Lung microvascular endothelial cell (primary cell): Measurements from ENCODE around the gene CCL20. TPM values are rescaled to one million over a fixed set of nuclear protein-coding genes. Genes with fewer than 3 reads are reported as not detected.
"Not testable (repeated sequence)": the region's sequence is repeated elsewhere in the genome, so short reads cannot be mapped to it uniquely, and the experiment has no call there.

Experiments
- DNase-seq, 2 donors: peaks; one replicate each; pipeline versions ENCODE4 v3.0.0 to v3.0.0-alpha.2; 2010; ENCODE audit warnings: low read depth in 2 of 2
- total RNA-seq: library from RNA; depleted of rRNA; stranded (reverse); fragments of >200 nt; gene quantifications from 2 replicates; pipeline ENCODE4 v1.2.1, GENCODE V29; 2014

CCL20 gene
- 0.60 and 2.8 TPM in 2 replicates for total RNA-seq

- peak in 1 of 2 donors; percentile 5 for DNase-seq
Measured at GRCh38 chr2:227813562-227814353, at the start of gene CCL20. TSS of gene CCL20 (plus strand) at chr2:227813842. CDS start at chr2:227813912, 70 bp downstream.

- DNase-seq: peak; percentile 17 to 26
Measured at GRCh38 chr2:227765788-227766372, 47.8 kb upstream of the CCL20 start.

GRCh38 chr2:227766373-227766883 is 47.2 kb upstream of the CCL20 start:
- DNase-seq: peak; percentile 81 to 84

GRCh38 chr2:227767830-227768229 is 45.8 kb upstream of the CCL20 start:
- DNase-seq: no peak

DNA sequence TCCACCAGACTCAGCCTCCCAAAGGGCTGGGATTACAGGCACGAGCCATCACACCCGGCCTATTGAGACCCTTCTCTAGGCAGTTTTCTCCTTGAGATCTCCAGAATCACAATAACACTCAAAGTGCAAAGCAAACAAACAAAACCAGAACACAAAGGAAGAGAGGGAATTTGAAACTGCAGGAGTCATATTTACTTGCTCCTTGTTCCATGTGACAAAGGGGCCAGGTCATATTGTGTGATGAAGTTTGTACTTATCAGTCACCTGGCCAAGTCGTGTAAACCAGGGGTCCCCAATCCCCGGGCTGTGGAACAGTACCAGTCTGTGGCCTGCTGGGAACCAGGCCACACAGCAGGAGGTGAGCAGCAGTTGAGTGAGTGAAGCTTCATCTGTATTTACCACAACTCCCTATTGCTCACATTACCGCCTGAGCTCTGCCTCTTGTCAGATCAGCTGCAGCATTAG is 41.4 kb upstream of the CCL20 start:
- no peak for DNase-seq

DNA sequence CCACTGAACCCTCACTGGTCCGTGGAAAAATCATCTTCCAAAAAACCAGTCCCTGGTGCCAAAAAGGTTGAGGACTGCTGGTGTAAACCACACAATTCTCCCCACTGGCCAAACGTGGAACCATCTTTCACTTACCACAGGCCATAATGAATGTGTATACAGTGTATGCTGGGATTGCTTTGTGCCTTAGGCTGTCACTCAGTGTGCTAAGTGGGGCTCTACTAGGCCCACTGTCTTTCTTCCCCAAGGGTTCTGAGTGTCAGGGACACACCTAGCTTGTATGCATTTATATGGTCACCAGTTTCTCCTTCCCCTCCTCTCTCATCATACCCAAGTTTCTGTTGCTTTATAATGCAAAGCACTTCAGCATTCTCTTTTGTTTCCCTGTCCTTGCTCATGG is 40.7 kb upstream of the CCL20 start:
- DNase-seq: no peak

DNA sequence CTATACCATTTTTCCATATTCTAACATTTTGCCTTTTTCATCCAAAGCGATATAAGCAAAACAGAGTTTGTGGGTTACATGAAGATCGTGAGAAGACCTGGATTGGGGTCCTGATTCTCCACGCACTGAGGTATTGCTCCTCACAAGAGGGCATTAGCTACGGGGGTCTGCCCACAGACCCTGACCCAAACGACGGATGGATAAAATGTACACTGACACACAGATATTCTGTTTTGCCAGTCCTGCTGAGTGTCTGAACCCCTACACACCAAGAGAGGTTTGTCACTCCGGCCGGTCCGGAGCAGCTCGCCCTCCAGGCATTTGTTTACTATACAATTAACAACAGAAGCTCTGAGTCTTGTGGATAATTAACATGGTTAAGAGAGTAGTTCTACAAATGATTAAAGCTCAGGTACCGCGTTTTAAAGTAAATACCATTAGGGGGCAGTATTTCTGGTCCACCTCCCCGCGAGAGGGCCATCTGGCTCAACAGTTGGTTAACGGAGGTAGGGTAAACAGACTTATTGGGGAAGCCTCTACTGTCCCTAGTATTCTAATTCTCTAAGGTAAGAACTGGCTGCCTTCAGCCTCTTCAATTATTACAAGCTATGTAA is 39.5 kb upstream of the CCL20 start:
- DNase-seq: peak; percentile 11 to 44

GRCh38 chr2:227774895-227775842 is 38.5 kb upstream of the CCL20 start:
- DNase-seq: no peak

DNA sequence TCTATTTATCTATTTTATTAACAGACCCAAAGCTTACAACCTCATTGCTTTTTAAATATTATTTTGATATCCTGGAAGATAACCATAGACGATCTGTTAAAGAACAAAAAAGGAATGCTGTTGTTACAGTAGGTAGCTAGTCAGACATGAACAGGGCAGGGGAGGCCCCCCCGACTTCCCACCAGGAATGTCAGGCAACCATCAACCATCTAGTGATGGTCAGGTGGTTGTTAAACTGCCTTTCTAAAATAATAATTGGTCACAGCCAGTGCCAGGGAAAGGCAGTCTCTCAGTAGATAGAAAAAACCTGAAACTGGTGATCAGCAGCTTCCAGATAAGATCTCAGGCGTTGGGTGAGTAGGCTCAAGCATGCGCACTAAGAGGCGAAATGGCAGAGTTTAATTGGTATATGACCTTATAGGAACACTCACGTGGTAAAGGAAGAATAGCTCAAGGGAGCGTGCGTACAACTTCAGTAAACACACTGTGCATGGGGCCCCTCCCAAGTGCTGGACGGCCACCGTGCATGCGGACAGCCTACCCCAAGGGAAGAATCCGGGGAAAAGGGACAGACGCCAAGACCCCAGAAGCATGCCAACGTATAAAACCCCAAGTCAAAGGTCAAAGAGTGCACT is 32.5 kb upstream of the CCL20 start:
- DNase-seq: peak in 1 of 2 donors; percentile 48

- DNase-seq: no peak
Measured at GRCh38 chr2:227781841-227782240, 31.8 kb upstream of the CCL20 start.

- DNase-seq: no peak
Measured at GRCh38 chr2:227782804-227783203, 30.8 kb upstream of the CCL20 start.

DNA sequence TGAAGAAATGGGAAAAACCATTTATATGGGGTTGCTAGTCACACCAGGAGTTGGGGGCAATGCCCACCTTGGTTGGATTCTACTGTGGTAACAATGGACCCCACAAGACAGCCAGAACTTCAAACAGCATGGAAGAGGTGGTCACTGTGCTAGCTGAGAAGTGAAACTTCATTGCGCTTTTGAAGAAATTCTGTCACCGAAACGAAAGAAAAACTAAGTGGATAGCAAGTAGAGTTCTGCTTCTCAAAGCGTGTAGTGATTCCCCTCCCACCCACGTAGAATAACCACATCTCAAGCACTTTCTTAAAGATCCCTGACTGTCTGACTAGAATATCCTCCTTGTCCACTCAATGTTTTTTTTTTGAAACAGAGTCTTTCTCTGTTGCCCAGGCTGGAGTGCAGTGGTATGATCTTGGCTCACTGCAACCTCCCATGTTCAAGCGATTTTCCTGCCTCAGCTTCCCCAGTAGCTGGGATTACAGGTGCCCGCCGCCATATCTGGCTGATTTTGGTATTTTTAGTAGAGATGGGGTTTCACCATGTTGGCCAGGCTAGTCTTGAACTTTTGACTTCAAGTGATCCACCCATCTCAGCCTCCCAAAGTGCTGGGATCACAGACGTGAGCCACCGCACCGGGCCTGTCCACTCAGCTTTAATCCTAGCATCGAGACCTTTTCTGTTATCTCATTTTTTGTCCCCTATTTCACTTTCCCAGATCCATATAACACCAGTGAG is 30.1 kb upstream of the CCL20 start:
- no peak for DNase-seq

DNA sequence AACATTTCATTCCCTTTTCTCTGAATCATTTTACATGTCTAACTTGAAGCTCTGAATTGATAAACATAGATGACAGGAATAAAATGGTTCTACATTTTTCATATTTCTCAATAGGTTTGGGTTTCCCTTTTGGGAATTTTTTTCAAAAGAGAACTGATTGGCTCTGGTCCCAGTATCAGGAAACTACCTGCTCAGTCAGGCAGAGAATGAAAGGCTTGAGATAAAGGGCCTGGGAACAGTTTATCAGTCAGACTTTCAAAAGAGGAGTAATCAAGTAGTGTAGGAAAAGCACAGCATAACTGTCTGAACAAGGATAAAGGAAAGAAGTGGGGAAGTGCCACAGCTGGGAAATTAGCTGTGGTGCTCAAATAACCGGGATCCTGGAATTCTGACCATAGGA is 28.3 kb upstream of the CCL20 start:
- no peak for DNase-seq

DNA sequence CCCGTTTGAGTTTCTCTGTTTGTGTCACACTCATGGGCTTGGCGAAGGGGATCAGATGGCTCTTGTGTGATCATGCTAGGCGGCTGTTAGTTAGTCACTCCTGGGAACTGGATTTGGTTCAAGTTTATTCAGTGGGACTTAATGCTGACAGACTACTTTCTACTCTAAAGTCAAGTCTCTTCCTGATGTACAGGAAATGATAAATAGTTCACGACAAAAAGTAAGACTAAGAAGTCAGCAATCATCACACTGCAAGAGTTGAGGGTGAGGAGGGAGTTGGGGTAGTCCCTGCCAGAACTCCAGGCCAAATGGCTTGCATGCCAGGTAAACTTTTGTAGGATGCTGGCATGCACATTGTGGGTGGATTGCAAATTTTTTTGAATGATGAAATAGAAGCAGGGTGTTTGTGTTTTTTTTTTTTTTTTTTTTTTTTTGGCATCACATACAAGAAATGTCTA is 25.1 kb upstream of the CCL20 start:
- DNase-seq: peak; percentile 4 to 76

DNA sequence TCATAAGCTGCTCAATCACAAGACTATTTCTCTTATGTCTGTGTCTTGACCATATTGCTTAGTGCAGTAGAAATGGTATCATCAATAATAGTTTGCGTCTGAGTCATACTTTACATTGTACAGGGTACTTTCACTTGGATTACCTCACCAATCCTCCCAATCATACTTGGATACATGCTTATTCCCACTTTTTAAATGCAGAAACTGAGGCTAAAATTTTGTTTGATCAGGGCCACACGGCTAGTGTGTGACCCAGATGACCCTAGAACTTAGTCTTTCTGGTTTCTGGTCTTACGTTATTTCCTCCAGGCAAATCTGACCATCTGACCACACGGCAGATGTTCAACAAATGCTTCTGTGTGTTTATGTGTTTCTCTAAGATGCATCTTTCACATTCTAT is 23.8 kb upstream of the CCL20 start:
- no peak for DNase-seq

DNA sequence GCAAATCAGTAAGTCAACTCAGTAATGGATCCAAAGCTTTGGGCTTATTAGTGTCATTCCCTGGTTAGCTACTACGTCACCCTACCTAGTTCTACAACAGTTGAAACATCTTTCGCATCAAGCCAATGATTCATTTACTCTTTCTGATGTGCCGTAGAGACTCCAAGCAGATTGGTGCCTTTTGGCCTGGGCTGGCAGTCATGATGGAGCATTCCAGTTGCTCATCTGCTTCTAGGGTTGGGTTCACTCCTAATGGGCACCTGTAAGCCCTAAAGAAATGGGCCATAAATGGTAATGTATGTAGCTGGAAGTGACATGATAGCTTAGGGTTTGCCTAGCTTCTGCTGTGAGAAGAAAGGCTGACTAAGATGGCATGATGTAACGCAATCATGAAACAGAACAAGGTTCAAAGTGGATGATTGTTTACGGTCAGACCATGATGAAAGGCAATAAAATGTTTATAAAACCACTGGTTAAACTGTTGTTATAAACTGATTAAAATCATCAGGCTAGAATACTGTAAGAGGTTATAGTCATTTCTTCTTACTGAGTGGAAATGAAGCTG is 20.4 kb upstream of the CCL20 start:
- no peak for DNase-seq

GRCh38 chr2:227796045-227796711 is 17.5 kb upstream of the CCL20 start:
- DNase-seq: no peak

GRCh38 chr2:227796768-227797167 is 16.9 kb upstream of the CCL20 start:
- not testable (repeated sequence) for DNase-seq

- DNase-seq: no peak
Measured at GRCh38 chr2:227799202-227799601, 14.4 kb upstream of the CCL20 start.
